Ectodermal cell (in vitro differentiated cells): Measurements from ENCODE around the gene NAB1.
"Not testable (repeated sequence)": the region's sequence is repeated elsewhere in the genome, so short reads cannot be mapped to it uniquely, and the experiment has no call there.

Experiments
- H3K27ac ChIP-seq: 2 replicates; pipeline ENCODE4 v1.7.0; 2013; ENCODE audit warnings: mild to moderate bottlenecking, low read depth, low read length; ENCODE audit not compliant: insufficient read depth, poor library complexity, severe bottlenecking
- H3K27me3 ChIP-seq: 2 replicates; pipeline ENCODE4 v1.7.0; 2013; ENCODE audit warnings: mild to moderate bottlenecking, low read length; ENCODE audit not compliant: insufficient read depth, control insufficient read depth, poor library complexity, severe bottlenecking
- H3K36me3 ChIP-seq: one replicate; pipeline ENCODE4 v1.7.0; 2013; ENCODE audit warnings: low read length; ENCODE audit not compliant: control insufficient read depth, insufficient read depth
- H3K4me1 ChIP-seq: one replicate; pipeline ENCODE4 v1.7.0; 2013; ENCODE audit warnings: low read length; ENCODE audit not compliant: control insufficient read depth, insufficient read depth
- H3K4me3 ChIP-seq: 2 replicates; pipeline ENCODE4 v1.7.0; 2013; ENCODE audit warnings: low read depth, low read length, control low read depth; ENCODE audit not compliant: insufficient read depth
- H3K9me3 ChIP-seq: 2 replicates; pipeline ENCODE4 v1.7.0; 2013; ENCODE audit warnings: mild to moderate bottlenecking, low read length, moderate library complexity; ENCODE audit not compliant: control insufficient read depth
- WGBS, 2 experiments: methylation state at CpG; one replicate each; pipeline ENCODE4 v1.1.7; 2013; ENCODE audit warnings: missing lambda C conversion rate in 2 of 2; 5-methylcytosine and 5-hydroxymethylcytosine counted together

Gene NAB1

GRCh38 chr2:190708650-190709049, 59.8 kb downstream of the NAB1 start:
- H3K4me1 ChIP-seq, H3K36me3 ChIP-seq, H3K27ac ChIP-seq, H3K4me3 ChIP-seq, H3K27me3 ChIP-seq, H3K9me3 ChIP-seq: not testable (repeated sequence)

- 88 to 94% methylated on average over 4 of the region's 4 CpGs for WGBS, 2 experiments
- H3K4me1 ChIP-seq, result no peaks in the 10 kb centered on the region
- H3K27me3 ChIP-seq, result no peaks in the 10 kb centered on the region
- H3K9me3 ChIP-seq, result no peaks in the 10 kb centered on the region
- H3K36me3 ChIP-seq, result no peaks in the 10 kb centered on the region
- no peak overlapping the region for H3K27ac ChIP-seq
- H3K4me3 ChIP-seq, result no peak overlapping the region
These were observed 62.2 kb downstream of the NAB1 start for GRCh38 chr2:190711069-190711468.

DNA sequence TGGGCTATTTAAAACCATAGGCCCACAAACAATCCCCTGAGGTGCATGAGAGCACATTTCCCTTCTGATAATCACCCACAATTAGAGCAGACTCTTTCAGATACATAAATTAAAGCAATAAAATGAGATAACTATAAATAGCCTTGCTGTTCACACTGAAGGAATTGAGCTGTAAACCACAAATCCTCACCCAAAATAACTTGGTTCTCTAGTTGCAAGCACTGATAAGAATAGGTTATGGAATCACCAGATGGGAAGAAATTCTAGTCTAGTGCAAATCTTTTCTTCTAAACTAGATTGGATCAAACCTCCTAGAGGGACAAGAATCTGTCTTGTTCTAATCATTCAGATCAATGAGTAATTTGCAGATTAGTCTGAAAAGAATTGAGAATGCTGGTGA, 64.6 kb downstream of the NAB1 start:
- no peak overlapping the region for H3K27ac ChIP-seq
- H3K4me1 ChIP-seq, result no peaks in the 10 kb centered on the region
- H3K4me3 ChIP-seq, result no peak overlapping the region
- H3K9me3 ChIP-seq, result no peaks in the 10 kb centered on the region
- no peaks in the 10 kb centered on the region for H3K27me3 ChIP-seq
- no peaks in the 10 kb centered on the region for H3K36me3 ChIP-seq

DNA sequence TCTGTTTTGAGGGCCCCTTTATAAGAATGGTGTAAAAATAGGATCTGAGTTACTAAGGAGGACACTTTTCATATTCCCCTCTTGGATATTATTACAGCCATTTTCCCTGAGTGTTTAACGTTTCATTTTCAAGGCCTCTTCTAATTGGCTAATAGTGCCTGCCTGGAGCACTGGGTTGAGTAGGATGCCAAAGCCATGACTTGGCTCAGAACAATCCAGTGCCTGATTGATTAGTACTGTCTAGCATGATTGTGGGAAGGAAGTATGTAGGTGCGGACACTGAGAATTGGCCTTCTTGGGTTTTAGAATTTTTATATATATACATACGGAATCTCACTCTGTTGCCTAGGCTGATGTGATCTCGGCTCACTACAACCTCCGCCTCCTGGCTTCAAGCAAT, 66.1 kb downstream of the NAB1 start:
- Histone ChIP-seq H3K9me3 (no peaks in the 10 kb centered on the region), H3K27me3 (no peaks in the 10 kb centered on the region), H3K36me3 (no peaks in the 10 kb centered on the region), H3K4me1 (no peaks in the 10 kb centered on the region), H3K4me3 (no peak overlapping the region), H3K27ac (no peak overlapping the region)
- 92 to 95% methylated on average over 5 of the region's 5 CpGs for WGBS, 2 experiments

GRCh38 chr2:190716176-190716807, 67.4 kb downstream of the NAB1 start:
- Histone ChIP-seq H3K27me3 (no peaks in the 10 kb centered on the region), H3K9me3 (no peaks in the 10 kb centered on the region), H3K4me1 (no peaks in the 10 kb centered on the region), H3K4me3 (no peak overlapping the region), H3K27ac (no peak overlapping the region), H3K36me3 (no peaks in the 10 kb centered on the region)
- WGBS, 2 experiments, result 93 to 94% methylated on average over 1 of the region's 1 CpG

- Histone ChIP-seq H3K9me3 (no peaks in the 10 kb centered on the region), H3K4me3 (no peak overlapping the region), H3K27ac (no peak overlapping the region), H3K36me3 (no peaks in the 10 kb centered on the region), H3K4me1 (no peaks in the 10 kb centered on the region), H3K27me3 (no peaks in the 10 kb centered on the region)
- 91% methylated on average over 3 of the region's 3 CpGs for WGBS, 2 experiments
These were observed 68.4 kb downstream of the NAB1 start for GRCh38 chr2:190717306-190717705.

GRCh38 chr2:190717764-190718651, 69.1 kb downstream of the NAB1 start:
- Histone ChIP-seq H3K4me1 (no peaks in the 10 kb centered on the region), H3K36me3 (no peaks in the 10 kb centered on the region), H3K27me3 (no peaks in the 10 kb centered on the region), H3K9me3 (no peaks in the 10 kb centered on the region), H3K4me3 (no peak overlapping the region), H3K27ac (no peak overlapping the region)
- WGBS, 2 experiments, result 89 to 91% methylated on average over 15 of the region's 15 CpGs

- H3K27ac ChIP-seq, result no peak overlapping the region
These were observed 70.0 kb downstream of the NAB1 start for GRCh38 chr2:190718652-190719526.

DNA sequence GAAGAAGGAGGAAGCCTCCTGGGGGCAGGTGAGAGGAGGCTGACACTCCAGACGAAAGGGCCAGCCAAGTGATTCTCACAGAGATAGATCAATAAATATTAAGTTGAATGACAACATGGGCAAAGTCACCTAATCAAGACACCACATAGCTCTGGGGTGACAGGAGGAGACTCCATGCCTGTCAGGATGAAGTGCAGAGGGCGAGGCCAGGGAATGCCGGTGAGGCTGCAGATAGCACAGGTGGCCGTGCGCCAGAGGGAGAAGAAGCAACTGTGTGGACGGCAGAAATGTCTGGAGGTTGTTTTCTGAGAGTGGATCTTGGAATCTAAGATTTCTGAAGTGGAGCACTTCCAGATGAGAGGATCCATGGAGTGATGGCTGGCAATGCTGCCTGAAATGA, 71.4 kb downstream of the NAB1 start:
- Histone ChIP-seq H3K4me3 (no peak overlapping the region), H3K9me3 (no peaks in the 10 kb centered on the region), H3K4me1 (no peaks in the 10 kb centered on the region), H3K27me3 (no peaks in the 10 kb centered on the region), H3K36me3 (no peaks in the 10 kb centered on the region), H3K27ac (no peak overlapping the region)
- 78 to 81% methylated on average over 6 of the region's 6 CpGs for WGBS, 2 experiments

More at GRCh38 chr2:190718652-190719526, 70.0 kb downstream of the NAB1 start:
- WGBS, 2 experiments, result 65 to 67% methylated on average over 7 of the region's 7 CpGs
- no peak overlapping the region for H3K4me3 ChIP-seq
- H3K9me3 ChIP-seq, result no peaks in the 10 kb centered on the region
- no peaks in the 10 kb centered on the region for H3K27me3 ChIP-seq
- H3K4me1 ChIP-seq, result no peaks in the 10 kb centered on the region
- no peaks in the 10 kb centered on the region for H3K36me3 ChIP-seq

GRCh38 chr2:190720691-190721090, 71.8 kb downstream of the NAB1 start:
- H3K27me3 ChIP-seq, result no peaks in the 10 kb centered on the region
- no peak overlapping the region for H3K27ac ChIP-seq
- H3K4me1 ChIP-seq, result no peaks in the 10 kb centered on the region
- WGBS, 2 experiments, result 85 to 96% methylated on average over 1 of the region's 1 CpG
- H3K36me3 ChIP-seq, result no peaks in the 10 kb centered on the region
- no peak overlapping the region for H3K4me3 ChIP-seq
- H3K9me3 ChIP-seq, result no peaks in the 10 kb centered on the region
